Stimulated activated CD4-positive, alpha-beta T cell treated with anti-CD3 and anti-CD28 coated beads, TNF-alpha, amount 100 ng/mL, for 4 hours (primary cell): ENCODE measurements around the gene ATP5PO.
"Not testable (repeated sequence)": the region's sequence is repeated elsewhere in the genome, so short reads cannot be mapped to it uniquely, and the experiment has no call there.

ENCODE experiments used
- DNase-seq, 3 experiments: peaks; one replicate each; pipeline ENCODE4 v3.0.0-alpha.2; 2020; ENCODE audit warnings: low read depth in 3 of 3

The ATP5PO gene

GRCh38 chr21:33869873-33870272 lies 45.7 kb downstream of the ATP5PO start:
- DNase-seq: no peak

GRCh38 chr21:33867868-33868267 lies 47.7 kb downstream of the ATP5PO start:
- DNase-seq: not testable (repeated sequence)

- DNase-seq: no peak
These were observed 48.8 kb downstream of the ATP5PO start for GRCh38 chr21:33866826-33867225.

GRCh38 chr21:33865996-33866575 lies 49.5 kb downstream of the ATP5PO start:
- DNase-seq: no peak

- no peak for DNase-seq
These were observed 50.4 kb downstream of the ATP5PO start for GRCh38 chr21:33865176-33865575.

GRCh38 chr21:33864150-33864549 lies 51.5 kb downstream of the ATP5PO start:
- DNase-seq: no peak

GRCh38 chr21:33863191-33863590 lies 52.4 kb downstream of the ATP5PO start:
- not testable (repeated sequence) for DNase-seq

GRCh38 chr21:33861125-33861524 lies 54.5 kb downstream of the ATP5PO start:
- DNase-seq: no peak

GRCh38 chr21:33860332-33860879 lies 55.2 kb downstream of the ATP5PO start:
- no peak for DNase-seq

GRCh38 chr21:33859373-33860102 lies 56.1 kb downstream of the ATP5PO start:
- no peak for DNase-seq

GRCh38 chr21:33858667-33859372 lies 56.8 kb downstream of the ATP5PO start:
- no peak for DNase-seq

GRCh38 chr21:33857846-33858666 lies 57.5 kb downstream of the ATP5PO start:
- no peak for DNase-seq

- DNase-seq: no peak
These were observed 58.6 kb downstream of the ATP5PO start for GRCh38 chr21:33856893-33857527.

GRCh38 chr21:33855190-33855589 lies 60.4 kb downstream of the ATP5PO start:
- DNase-seq: no peak

- DNase-seq: no peak
These were observed 61.0 kb downstream of the ATP5PO start for GRCh38 chr21:33854604-33855003.
